Liver (tissue), 9 donors: ENCODE data around the gene CTSA. TPM values are rescaled to one million over a fixed set of nuclear protein-coding genes. Genes with fewer than 3 reads are reported as not detected.
"Not testable (repeated sequence)": the region's sequence is repeated elsewhere in the genome, so short reads cannot be mapped to it uniquely, and the experiment has no call there.

Experiments used
- DNase-seq: peaks from one replicate; pipeline ENCODE4 v3.0.0-alpha.2; 2017; ENCODE audit warnings: low spot score
- H3K27ac ChIP-seq, 2 donors: one replicate each; pipeline ENCODE4 v1.7.0; 2013; ENCODE audit warnings: inconsistent platforms in 2 of 2, low read length in 2 of 2, control low read depth in 1 of 2, low read depth in 1 of 2, mild to moderate bottlenecking in 1 of 2
- H3K27me3 ChIP-seq, 4 donors: one replicate each; pipeline versions ENCODE4 v1.6.1 to v1.7.0; 2013; ENCODE audit warnings: low read length in 3 of 4, inconsistent platforms in 1 of 4, mild to moderate bottlenecking in 1 of 4, moderate library complexity in 1 of 4; ENCODE audit not compliant: control insufficient read depth in 4 of 4, insufficient read depth in 4 of 4
- H3K36me3 ChIP-seq, 4 donors: one replicate each; pipeline versions ENCODE4 v1.6.1 to v1.7.0; 2013; ENCODE audit warnings: low read length in 3 of 4, mild to moderate bottlenecking in 3 of 4, low read depth in 1 of 4, moderate library complexity in 1 of 4; ENCODE audit not compliant: control insufficient read depth in 4 of 4, insufficient read depth in 3 of 4
- H3K4me1 ChIP-seq, 4 donors: one replicate each; pipeline versions ENCODE4 v1.6.1 to v1.7.0; 2013; ENCODE audit warnings: low read length in 3 of 4, mild to moderate bottlenecking in 3 of 4, moderate library complexity in 1 of 4; ENCODE audit not compliant: control insufficient read depth in 4 of 4, insufficient read depth in 4 of 4
- H3K4me3 ChIP-seq, 3 donors: one replicate each; pipeline versions ENCODE4 v1.6.1 to v1.7.0; 2013; ENCODE audit warnings: low read length in 3 of 3, control low read depth in 1 of 3, low read depth in 1 of 3, mild to moderate bottlenecking in 1 of 3
- H3K9ac ChIP-seq, 2 donors: one replicate each; pipeline ENCODE4 v1.7.0; 2013; ENCODE audit warnings: low read length in 2 of 2, mild to moderate bottlenecking in 2 of 2, moderate library complexity in 2 of 2, control low read depth in 1 of 2, low read depth in 1 of 2
- H3K9me3 ChIP-seq, 4 donors: one replicate each; pipeline versions ENCODE4 v1.6.1 to v1.7.0; 2013; ENCODE audit warnings: low read length in 3 of 4; ENCODE audit not compliant: control insufficient read depth in 4 of 4
- ATF3 ChIP-seq: IDR thresholded peaks from 2 replicates; pipeline ENCODE4 v1.6.1; 2016; ENCODE audit warnings: antibody characterized with exemption
- CTCF ChIP-seq: fragments of 150-350 bp; IDR thresholded peaks from 2 replicates; pipeline ENCODE4 v1.5.1; 2017; ENCODE audit warnings: improper control_type of control experiment, low read depth, low read length; ENCODE audit not compliant: missing input control
- EGR1 ChIP-seq, 2 donors: IDR thresholded peaks; 2 replicates each; pipeline ENCODE4 v1.6.1; 2016 to 2018; ENCODE audit warnings: antibody characterized with exemption in 2 of 2, low read depth in 2 of 2
- FOXA1 ChIP-seq: IDR thresholded peaks from 2 replicates; pipeline ENCODE4 v1.6.1; 2016; ENCODE audit warnings: antibody characterized with exemption
- FOXA2 ChIP-seq: IDR thresholded peaks from 2 replicates; pipeline ENCODE4 v1.6.1; 2016; ENCODE audit warnings: antibody characterized with exemption
- HNF4A ChIP-seq, 2 donors: conservative IDR thresholded peaks; 2 replicates each; pipeline ENCODE4 v1.6.1; 2016; ENCODE audit warnings: antibody characterized with exemption in 2 of 2, mild to moderate bottlenecking in 2 of 2
- HNF4G ChIP-seq: IDR thresholded peaks from 2 replicates; pipeline ENCODE4 v1.6.1; 2016; ENCODE audit warnings: antibody characterized with exemption
- JUND ChIP-seq, 2 donors: IDR thresholded peaks; 2 replicates each; pipeline ENCODE4 v1.6.1; 2016; ENCODE audit warnings: antibody characterized with exemption in 2 of 2
- RAD21 ChIP-seq, 2 donors: IDR thresholded peaks; 2 replicates each; pipeline ENCODE4 v1.6.1; 2016; ENCODE audit warnings: antibody characterized with exemption in 2 of 2, mild to moderate bottlenecking in 2 of 2
- REST ChIP-seq: IDR thresholded peaks from 2 replicates; pipeline ENCODE4 v1.6.1; 2016; ENCODE audit warnings: antibody characterized with exemption, mild to moderate bottlenecking
- RXRA ChIP-seq, 2 donors: IDR thresholded peaks; 2 replicates each; pipeline ENCODE4 v1.6.1; 2017 to 2018; ENCODE audit warnings: antibody characterized with exemption in 2 of 2, mild to moderate bottlenecking in 1 of 2
- SP1 ChIP-seq: IDR thresholded peaks from 2 replicates; pipeline ENCODE4 v1.6.1; 2018; ENCODE audit warnings: antibody characterized with exemption, mild to moderate bottlenecking
- TAF1 ChIP-seq: conservative IDR thresholded peaks from 2 replicates; pipeline ENCODE4 v1.6.1; 2016; ENCODE audit warnings: antibody characterized with exemption, mild to moderate bottlenecking
- YY1 ChIP-seq: IDR thresholded peaks from 2 replicates; pipeline ENCODE4 v1.6.1; 2016; ENCODE audit warnings: antibody characterized with exemption, mild to moderate bottlenecking
- WGBS: extraction: QIAGEN DNeasy Blood & Tissue Kit; methylation state at CpG from one replicate; pipeline ENCODE4 v1.1.7; 2013; 5-methylcytosine and 5-hydroxymethylcytosine counted together
- polyA plus RNA-seq, 2 donors: library from polyadenylated mRNA; stranded (reverse) in 1 of 2; unstranded in 1 of 2; fragments of 200-250 nt in 1 of 2; fragments of >200 nt in 1 of 2; fragmentation: Nextera tagmentation in 1 of 2; extraction: Ambion mirVana in 1 of 2; gene quantifications; one replicate each; pipeline versions ENCODE4 v1.2.1 to v1.2.3, GENCODE V29; 2013 to 2015
- total RNA-seq, 2 donors: library from RNA; depleted of rRNA; stranded (reverse); fragments of >200 nt; gene quantifications; one replicate each; pipeline ENCODE4 v1.2.3, GENCODE V29; 2014
- donor health status: healthy.
- donor health status: healthy.
- donor health status: healthy.
- donor health status: healthy.
- donor health status: healthy.

Gene CTSA
- total and polyA plus RNA-seq, 4 donors, result 45.6 to 151 (median 76.4) TPM

- no peak overlapping the region for H3K27ac ChIP-seq
- TF ChIP-seq ATF3 (no peak), CTCF (no peak), YY1 (no peak), FOXA2 (no peak), SP1 (no peak), EGR1 (IDR thresholded peaks at IDR 0.05; ENCODE audit: low read depth in 2 of 2) (no peak), HNF4A (conservative IDR thresholded peaks at IDR 0.05) (no peak), TAF1 (no peak), RAD21 (IDR thresholded peaks at IDR 0.05) (no peak), RXRA (IDR thresholded peaks at IDR 0.05) (no peak), FOXA1 (no peak), REST (no peak), JUND (IDR thresholded peaks at IDR 0.05) (no peak), HNF4G (no peak)
- peaks cover under 1 to 9% (median 6%) of the 10 kb centered on the region in 4 donors for H3K36me3 ChIP-seq
- no peaks in the 10 kb centered on the region for H3K4me1 ChIP-seq
- no peaks in the 10 kb centered on the region for H3K27me3 ChIP-seq
- no peaks in the 10 kb centered on the region for H3K9me3 ChIP-seq
- WGBS, result 96% methylated on average over 4 of the region's 4 CpGs
- DNase-seq, result no peak
- H3K9ac ChIP-seq, result no peak overlapping the region
- no peak overlapping the region for H3K4me3 ChIP-seq
Measured at GRCh38 chr20:45872626-45873025, 18.5 kb upstream of the CTSA start.

- 53% methylated on average over 1 of the region's 1 CpG for WGBS
- H3K27me3 ChIP-seq, result no peaks in the 10 kb centered on the region
- H3K4me3 ChIP-seq, result no peak overlapping the region
- H3K9ac ChIP-seq, result no peak overlapping the region
- DNase-seq, result no peak
- TF ChIP-seq RAD21 (IDR thresholded peaks at IDR 0.05) (no peak), ATF3 (no peak), FOXA1 (no peak)
- no peaks in the 10 kb centered on the region for H3K9me3 ChIP-seq
- peaks cover 6 to 15% (median 11%) of the 10 kb centered on the region in 4 donors for H3K36me3 ChIP-seq
- no peaks in the 10 kb centered on the region for H3K4me1 ChIP-seq
- H3K27ac ChIP-seq, result no peak overlapping the region
Measured at GRCh38 chr20:45873409-45874103, 17.6 kb upstream of the CTSA start.

GRCh38 chr20:45874104-45874481 lies 17.0 kb upstream of the CTSA start:
- H3K4me1 ChIP-seq, H3K9ac ChIP-seq, H3K27me3 ChIP-seq, H3K27ac ChIP-seq, H3K9me3 ChIP-seq, H3K4me3 ChIP-seq, DNase-seq: not testable (repeated sequence)
- H3K36me3 ChIP-seq, result peaks cover 6 to 15% (median 12%) of the 10 kb centered on the region in 4 donors
- 95% methylated on average over 10 of the region's 10 CpGs for WGBS
